Fibroblast of peridontal ligament (primary cell): ENCODE measurements around the gene RAB8A.
"Not testable (repeated sequence)": the region's sequence is repeated elsewhere in the genome, so short reads cannot be mapped to it uniquely, and the experiment has no call there.

ENCODE experiments used
- DNase-seq: peaks from one replicate; pipeline ENCODE4 v3.0.0-alpha.2; 2010; ENCODE audit errors: extremely low read depth

The RAB8A gene

GRCh38 chr19:16112778-16113177, 1.1 kb downstream of the RAB8A start:
- no peak for DNase-seq

DNA sequence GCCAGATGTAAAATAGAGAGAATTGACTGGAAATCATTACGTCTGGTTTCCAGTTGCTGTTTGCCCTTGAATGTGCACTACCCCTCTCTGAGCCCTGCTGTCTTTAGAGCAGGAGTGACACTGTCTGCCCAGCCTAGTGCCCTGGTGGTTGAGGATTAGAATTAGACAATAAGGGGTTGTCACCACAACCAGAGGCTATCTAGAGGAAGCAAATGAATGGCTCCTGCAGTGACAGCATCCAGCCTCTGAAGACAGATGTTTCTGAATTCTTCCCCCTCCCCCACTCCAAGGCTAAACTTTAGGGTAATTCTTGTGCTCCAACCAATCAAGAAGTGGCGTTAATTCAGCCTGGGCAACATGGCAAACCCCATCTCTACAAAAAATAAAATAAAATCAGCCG, 2.0 kb downstream of the RAB8A start:
- no peak for DNase-seq

DNA sequence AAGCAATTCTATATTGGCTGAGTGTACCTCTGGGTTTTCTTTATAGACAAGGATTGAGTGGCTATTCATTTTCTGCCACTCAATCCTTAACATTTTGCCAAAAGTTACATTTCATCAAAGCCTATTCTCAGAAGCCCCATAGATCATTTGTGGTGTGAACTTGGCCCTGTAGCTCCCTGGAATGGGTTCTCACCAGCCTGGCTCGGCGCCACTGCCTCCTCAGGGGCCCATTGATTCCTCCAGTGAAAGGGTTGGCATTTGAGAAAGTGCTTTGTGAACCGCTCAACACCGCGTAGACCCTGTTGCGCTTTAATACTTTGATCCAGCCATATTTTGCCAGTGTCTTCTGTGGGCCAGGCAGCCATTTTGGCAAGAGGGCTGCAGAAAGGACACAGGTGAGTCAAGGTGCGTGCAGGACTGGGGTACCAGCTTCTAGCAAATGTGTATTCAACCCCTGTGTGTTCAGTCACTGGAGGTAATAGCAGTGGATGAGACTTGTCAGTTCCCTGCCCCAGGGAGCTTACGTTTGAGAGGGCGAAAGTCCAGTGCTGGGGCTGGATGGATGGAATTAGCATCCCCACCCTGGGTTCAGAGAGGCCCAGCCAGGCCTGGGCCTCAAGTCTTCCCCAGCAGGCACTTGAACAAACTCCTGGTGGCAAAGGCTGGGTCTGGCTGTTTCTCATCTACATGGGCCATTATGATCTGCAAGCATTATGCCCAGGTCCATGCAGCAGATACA, 3.8 kb downstream of the RAB8A start:
- no peak for DNase-seq

DNA sequence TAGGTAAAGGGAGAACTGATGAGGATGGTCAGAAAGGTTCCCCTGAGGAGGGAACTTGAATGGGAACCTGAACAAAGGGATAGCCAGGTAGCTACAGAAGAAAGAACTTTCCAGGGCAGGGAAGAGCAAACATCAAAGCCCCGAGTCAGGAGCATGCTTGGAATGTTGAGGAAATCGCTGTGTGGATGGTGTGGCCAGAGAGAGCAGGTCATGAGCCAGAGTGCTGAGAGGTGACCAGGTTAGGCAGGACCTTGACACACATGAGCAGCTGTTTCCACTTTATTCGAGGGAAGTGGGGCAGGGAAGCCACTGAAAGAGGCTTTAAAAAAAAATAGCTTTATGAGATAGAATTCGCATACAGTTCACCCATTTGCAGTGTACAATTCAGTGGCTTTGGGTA, 4.4 kb downstream of the RAB8A start:
- no peak for DNase-seq

DNA sequence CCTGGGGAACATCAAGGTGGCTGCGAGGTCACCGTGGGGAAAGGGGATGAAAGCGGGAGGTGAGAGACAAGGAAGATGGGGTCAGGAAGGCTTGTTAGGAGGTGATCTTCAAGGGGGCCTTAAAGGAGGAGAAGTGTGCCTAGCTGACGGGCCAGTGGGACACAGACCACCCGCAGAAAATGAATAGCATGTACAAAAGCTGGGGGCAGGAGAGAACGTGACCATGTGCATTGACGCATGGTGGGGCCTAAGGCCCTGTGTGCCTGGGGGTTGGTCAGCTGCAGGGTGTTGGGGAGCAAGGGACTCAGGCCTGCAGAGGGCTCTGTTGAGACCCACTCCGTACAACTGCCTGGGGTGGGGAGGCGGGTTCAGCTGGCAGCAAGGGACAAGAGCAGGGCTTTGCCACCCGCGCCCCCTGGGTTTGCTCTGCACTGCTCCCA, 5.9 kb downstream of the RAB8A start:
- no peak for DNase-seq

- DNase-seq: no peak
These were observed 6.9 kb downstream of the RAB8A start for GRCh38 chr19:16118489-16119033.

- DNase-seq: not testable (repeated sequence)
These were observed 7.6 kb downstream of the RAB8A start for GRCh38 chr19:16119075-16119857.

- no peak for DNase-seq
These were observed 9.5 kb downstream of the RAB8A start for GRCh38 chr19:16121141-16121540.

GRCh38 chr19:16121967-16122366, 10.3 kb downstream of the RAB8A start:
- DNase-seq: no peak

- DNase-seq: no peak
These were observed 13.3 kb downstream of the RAB8A start for GRCh38 chr19:16124953-16125352.

DNA sequence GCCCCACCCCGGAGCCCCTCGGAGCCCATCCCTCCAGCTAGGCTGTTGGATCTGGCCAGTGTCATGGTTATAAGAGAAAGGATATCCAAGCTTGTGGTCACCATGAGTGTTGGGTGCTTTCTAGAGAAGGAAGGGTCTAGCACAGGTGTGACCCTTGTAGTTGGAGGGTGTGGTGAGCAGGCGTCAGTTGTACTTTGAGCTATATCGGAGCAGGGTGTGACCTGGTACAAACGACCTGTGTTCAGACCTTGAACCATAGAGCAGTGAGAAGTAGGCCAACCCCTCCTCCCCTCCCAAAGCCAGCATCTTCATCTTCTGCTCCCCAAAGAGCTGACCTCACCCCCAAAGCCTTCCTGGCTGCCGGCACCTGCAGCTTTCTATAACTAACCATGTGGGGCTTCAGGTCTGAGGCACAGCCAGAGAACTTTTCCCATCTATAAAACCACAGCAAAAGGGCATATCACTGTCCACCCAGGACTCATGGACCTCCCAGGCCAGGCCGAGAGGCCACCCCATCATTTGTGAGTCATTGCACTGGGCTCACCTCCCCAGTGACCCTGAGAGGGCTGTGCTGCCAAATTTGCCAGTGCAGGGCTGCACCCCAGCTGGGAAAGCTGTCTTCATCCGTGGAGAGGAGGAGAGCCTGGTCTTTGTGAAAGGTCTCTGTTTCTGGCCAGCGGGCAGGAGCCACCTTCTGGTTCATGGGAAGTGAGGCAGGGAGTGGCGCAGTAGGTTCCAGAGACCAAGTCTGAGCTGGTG, 14.2 kb downstream of the RAB8A start:
- no peak for DNase-seq

GRCh38 chr19:16127080-16127479, 15.4 kb downstream of the RAB8A start:
- no peak for DNase-seq

DNA sequence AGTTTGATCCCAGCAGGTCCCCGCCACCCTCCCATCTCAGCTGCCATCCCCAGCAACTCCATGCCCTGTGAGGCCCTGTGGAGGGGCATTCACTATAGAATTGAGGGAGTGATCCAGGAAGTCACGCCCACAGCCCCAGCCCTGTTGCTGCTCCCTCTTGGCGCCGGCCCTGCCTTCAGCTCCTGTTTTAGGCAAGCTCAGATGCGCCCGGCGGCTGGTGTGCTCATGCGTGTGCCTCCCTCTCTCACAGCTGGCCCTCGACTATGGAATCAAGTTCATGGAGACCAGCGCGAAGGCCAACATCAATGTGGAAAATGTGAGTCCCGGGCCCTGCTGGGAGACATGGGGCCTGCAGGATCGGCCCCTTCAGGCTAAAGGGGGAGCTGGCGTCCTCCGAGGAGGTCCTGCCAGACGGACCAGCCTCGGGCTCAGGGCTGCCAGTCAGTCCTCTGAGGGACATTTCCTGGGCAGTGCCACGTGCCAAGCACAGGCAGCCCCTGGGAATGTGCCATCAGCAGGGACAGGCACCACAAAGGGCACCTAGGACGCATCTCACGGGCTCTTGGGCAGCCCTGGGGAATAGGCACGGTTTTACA, 16.2 kb downstream of the RAB8A start:
- DNase-seq: no peak

GRCh38 chr19:16131648-16132047, 20.0 kb downstream of the RAB8A start:
- no peak for DNase-seq

- no peak for DNase-seq
These were observed 22.1 kb downstream of the RAB8A start for GRCh38 chr19:16133818-16134217.

GRCh38 chr19:16134510-16134909, 22.8 kb downstream of the RAB8A start:
- no peak for DNase-seq

GRCh38 chr19:16135430-16136127, 23.9 kb downstream of the RAB8A start:
- no peak for DNase-seq

DNA sequence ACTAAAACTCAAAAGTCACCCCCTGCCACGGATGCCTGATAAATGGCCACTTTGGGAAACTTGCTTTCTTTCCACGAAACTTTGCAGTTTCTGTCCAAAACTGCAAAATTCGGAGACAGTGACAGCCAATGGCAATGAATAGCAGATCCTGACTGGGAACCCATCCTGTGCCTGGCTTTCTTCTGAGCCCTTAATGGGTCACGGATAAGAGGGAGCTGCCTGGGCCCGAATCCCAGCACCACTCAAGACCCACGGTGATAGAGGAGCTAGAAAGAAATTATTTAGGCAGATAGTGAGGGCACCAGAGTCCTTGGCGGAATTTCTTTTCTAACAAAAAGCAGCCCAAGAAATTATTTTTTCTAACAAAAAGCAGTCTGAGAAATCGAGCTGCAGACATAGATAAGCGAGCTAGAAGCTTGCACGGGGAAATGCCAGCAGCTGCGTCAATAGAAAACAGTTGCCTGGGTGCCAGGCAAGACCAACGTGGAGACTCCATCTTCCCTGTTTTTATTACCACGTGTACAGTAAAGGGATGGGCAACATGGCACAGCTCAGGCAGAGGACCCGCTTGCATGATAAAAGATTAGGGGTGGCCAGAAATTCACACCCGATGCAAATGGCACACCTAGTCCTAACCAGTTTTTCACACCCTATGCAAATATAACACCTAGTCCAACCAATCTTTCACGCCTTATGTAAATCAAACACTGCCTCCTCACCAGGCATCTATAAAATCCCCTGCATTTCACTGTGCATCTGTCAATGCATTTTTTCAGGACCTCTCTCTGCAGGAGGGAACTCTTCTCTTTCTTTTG, 24.7 kb downstream of the RAB8A start:
- DNase-seq: no peak

DNA sequence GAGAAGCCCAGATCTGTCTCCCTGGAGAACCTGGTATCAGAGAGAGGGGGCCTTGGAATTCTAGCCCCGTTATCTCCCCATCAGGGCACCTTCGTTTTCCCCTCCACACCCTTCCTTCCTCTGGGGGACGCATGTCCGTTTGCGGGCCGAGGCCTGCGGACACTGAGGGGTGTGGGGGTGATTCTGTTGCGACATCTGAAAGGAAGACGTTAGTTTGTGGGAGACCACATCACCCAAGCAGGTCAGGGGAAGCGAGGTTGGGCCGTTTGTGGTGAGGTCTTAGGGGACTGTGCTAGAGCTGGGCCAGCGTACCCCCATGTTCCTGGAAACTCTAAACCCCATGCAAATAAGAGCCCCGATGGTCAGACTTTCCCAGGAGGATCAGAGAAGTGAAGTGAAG, 28.1 kb downstream of the RAB8A start:
- DNase-seq: no peak

- DNase-seq: no peak
These were observed 29.4 kb downstream of the RAB8A start for GRCh38 chr19:16141043-16141442.
